Measurements from ENCODE around the gene DNAI1.

Gene DNAI1

DNA sequence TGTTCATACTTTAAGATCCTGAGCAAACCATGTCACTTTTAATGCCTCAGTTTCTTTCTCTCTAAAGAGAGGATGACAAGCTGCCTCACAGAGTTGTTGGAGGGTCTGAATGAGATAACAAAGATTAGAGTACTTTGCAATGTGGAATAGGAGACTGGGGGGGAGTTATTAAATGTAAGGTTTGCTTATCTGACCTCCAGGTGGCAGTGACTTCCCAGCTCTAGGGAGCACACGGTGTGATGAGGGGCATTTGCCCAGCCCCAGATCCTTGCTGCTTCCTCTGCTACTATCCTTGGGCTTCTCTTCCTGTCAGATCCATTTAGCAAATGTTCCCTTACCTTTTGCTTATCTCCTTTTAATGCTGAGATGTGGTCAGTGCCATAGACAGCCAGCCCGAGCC, 33.4 kb downstream of the DNAI1 start:
- DNase-seq = no peak

DNA sequence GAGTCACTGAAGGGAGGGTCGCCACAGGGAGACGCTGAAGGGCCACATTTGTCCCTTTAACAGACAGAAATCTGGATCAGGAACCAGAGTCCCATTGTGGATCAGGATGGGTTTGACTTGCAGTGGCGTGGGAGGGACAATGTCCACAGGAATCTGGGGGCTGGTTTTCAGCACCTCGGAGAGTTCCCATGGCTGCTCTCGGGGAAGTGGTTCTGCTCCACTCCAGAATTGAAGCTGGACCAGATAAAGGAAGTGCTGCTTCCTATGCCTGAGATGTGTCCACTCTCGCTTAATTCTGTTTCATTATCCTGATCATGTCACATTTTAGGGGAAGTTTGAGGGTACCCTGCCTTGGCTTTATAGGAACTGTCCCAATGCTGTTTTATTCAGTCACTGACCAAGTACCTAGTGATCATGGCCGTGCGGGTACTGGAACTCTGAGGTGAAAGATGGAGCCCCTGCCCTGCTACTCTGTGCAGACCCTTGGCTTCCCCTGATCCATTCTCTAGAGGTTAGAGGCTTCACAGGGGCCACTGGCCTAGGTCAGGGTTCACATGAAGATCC, 35.4 kb downstream of the DNAI1 start:
- DNase-seq = no peak

DNA sequence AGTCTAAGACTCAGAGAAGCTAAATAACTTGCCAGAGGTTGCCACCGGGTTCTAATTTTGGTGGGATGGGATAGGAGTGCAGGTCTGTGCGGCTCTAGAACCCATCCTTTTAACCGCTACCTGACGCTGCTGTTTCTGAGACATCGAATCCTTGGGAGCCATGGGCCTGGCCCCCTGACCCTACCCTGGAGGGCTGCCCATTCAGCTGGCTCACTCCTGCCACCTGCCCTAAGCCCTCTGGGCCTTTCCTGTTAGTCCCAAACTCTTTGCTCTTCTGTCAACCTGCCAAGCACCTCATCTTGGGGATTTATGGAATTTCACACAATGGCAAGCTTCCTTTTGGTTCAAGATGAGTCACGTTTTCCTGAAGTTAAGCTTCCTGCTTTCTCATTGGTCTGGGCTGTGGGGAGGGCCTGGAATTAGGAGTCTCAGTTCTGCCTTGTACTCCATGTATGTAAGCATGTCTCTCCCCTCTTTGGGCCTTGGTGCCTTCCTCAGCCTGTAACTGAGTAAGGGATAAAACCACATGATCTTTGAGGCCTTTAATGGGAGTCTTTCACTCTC, 37.6 kb downstream of the DNAI1 start:
- no peak for DNase-seq

DNA sequence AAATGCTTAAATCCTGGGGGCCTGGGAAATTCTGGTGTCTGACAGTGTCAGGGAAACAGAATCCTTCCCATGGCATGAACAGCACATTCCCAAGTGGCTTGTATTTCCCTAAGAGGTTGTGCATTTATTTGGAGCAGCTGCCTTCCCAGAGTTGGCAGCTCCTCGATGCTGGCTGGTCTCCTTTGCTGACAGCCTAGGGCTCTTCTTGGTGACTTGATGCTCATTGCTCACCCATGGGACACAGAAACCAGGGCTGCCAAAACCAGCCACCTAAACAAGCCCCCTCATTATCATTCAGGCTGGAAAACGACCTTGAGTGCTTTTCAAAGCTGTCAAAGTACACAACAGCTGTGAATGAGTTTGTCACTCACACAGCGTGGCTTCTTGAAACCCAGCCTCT, 39.9 kb downstream of the DNAI1 start:
- no peak for DNase-seq

DNA sequence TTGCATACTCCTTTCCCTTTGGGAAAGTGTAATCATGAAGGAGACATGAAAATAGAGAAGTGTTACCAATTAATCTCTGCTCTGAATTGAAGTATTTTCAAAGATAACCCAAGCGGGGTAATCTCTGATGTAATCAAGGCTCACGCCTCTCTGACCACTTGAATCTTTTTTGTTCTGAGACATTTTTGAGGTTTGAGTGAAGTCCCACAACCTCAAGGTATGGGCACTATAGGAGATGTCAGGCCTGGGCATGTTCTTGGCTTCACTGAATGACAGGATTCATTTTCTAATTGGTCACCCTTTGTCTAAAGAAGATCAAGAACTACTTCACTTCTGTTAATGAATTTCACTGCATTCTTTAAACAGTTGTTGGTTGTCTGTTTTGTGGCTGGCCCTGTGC, 40.5 kb downstream of the DNAI1 start:
- no peak for DNase-seq

DNA sequence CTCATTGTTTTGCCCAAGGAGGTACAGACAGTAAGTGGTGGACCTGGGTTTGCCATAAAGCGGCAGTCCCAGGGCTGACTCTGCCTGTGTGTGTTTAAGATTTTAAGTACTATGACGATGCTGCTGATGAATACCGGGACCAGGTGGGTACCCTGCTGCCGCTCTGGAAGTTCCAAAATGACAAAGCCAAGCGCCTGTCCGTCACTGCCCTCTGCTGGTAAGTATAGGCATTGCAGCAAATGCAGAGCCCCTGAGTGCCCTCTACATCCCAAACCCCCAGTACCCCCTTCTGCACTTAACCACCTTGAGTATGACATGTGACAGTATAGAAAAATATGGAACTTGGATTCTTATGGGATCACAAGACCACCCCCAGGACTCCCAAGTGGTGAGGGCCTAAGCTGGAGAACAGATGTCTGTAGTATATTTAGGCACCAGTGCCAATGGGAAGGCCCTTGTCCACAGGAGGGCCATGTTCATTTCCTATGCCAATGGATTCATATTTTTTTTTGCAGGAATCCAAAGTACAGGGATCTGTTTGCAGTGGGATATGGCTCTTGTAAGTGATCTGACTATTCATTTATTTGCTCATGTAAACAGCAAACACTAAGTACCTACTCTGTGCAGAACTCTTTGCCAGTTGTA, 42.1 kb downstream of the DNAI1 start:
- DNase-seq = peak; percentile 59 to 61

DNA sequence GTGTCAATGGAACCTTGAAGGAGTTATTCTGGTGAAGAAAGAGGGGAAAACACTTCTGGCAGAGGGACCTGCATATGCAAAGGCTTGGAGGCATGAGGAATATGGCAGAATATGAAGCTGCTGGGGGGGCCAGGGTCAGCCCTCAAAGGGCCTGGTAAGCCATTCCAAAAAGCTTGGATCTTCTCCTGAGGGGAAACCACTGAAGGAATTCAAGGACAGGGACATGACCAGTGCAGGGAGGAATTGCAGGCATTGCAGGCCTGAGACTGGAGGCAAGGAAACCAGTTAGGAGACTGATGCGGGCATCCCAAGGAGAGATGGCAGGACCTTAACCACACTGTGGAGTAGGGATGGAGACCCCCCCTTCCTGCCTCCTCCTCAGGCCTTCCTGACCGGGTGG, 42.8 kb downstream of the DNAI1 start:
- DNase-seq = no peak

DNA sequence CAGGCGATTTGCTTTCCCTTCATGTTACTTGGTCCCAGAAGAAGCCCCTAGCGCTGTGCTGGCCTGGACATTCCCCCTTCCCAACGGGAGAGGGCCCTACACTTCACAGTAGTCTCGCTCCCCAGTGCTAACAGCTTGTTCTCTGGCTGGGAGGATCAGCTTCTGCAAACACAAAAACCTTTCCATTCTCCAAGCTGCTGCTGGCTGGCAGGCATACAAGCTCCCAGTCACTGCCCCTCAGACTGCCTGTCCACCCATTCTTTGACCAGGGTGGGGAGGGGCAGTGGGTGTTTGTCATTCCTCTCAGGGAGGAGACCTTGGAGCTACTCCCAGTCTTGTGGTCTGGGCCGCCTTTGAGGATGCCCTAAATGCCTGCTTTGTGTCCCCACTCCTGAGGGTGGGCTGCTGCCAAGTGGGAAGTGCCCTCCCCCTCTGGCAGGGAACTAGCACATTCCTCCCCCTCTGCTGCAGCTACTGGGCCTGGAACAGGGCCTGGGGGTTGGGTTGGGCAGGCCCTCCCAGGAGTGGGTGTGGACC, 43.4 kb downstream of the DNAI1 start:
- DNase-seq = peak in 1 of 2 experiments; percentile 11

DNA sequence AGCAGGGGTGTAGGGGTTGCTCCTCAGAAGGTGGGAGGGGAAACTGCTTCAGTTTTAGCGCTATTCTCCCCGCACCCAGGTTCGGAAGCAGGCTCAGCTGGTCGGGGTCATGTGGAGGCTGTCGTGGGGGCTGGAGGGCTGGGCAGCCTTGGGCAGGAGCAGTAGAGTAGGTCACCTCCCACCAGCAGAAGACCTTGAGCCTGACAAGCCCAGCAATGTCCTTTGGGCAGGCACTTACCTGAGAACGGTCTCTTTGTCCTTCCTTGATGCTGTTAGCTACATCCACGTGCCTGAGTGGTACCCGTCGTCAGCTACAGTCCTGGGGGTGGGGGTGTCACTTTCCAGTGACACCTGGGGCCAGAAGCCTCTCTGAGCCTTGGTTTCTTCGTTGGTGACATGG, 43.9 kb downstream of the DNAI1 start:
- DNase-seq = no peak

DNA sequence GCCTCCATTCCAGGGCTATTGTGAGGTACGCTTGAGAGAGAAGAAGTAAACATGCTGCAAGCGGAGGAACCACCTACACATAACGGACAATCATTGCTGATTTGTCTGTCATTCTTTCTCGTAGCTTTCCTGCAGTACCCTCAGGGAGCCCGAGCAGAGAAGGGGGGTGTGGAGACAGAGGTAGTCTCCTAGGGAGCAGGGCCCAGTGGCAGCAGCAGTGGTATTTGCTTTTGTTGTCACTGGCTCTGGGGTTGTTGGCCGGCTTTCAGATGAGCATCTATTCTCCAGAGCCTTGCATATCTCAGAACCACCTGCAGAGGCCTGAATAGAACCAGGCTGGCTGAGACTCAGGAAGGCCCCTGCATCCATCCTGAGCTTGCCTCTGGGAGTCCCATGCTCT, 44.3 kb downstream of the DNAI1 start:
- DNase-seq = no peak

DNA sequence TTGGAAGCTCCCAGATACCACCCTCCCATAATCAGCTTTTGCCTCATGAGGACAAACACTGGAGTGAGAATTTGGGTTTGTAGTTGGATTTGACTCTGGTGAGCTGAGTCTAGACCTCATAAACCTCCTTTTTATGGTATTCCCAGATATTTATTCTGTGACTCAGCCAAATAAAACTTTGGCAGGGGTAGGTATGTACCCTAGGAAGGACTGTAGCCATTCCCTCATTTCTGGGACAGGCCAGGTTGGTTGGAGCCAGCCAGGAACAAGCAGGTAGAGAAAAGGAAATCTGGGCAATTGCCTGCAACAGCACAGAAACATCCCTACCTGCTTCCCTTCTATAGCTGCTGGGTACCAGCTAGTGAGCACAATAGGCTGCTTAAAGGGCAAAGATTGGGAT, 44.8 kb downstream of the DNAI1 start:
- DNase-seq = no peak

DNA sequence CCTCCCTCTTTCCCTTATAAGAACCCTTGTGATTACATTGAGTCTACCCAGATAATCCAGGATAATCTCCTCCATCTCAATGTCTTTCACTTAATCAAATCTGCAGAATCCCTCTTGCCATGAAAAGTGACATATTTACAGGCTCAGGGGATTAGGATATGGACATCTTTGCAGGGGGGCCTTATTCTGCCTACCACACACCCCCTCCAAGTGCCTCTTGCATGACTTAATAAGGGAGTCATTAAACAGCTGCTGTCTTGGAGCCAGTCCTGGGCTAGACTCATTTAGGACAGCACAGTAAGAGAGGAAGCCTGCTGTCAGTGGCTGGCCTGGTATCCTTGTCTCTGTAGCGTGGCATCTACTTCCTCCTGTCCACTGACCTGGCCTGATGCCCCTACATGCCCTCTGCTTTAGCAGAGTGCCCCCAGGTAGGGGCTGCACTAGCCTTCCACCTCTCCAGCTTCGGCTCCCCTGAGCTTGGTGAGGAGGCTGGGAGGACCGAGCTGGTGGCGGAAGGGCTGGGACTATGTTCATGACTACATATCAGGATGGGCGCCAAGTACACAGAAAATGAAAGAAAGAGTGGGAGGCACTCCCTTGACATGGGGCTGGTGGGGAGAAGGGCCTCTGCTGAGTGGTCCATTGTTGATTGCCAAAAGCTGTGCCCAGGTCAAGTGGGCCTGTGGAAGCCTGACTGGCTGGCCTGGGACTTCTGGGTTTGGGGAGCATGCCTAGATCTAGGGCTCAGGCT, 46.9 kb downstream of the DNAI1 start:
- no peak for DNase-seq

DNA sequence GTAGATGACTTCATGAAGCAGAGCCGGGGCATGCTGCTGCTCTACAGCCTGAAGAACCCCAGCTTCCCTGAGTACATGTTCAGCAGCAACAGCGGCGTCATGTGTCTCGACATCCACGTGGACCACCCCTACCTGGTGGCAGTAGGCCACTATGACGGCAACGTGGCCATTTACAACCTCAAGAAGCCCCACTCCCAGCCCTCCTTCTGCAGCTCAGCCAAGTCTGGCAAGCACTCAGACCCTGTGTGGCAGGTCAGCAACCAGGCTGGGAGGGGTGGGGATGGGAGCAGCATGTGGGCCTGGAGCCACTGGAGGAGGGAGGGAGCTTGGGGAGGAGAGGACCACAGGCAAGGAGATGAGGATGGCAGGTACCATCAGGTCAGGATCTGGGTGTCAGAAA, 48.0 kb downstream of the DNAI1 start:
- DNase-seq = no peak

DNA sequence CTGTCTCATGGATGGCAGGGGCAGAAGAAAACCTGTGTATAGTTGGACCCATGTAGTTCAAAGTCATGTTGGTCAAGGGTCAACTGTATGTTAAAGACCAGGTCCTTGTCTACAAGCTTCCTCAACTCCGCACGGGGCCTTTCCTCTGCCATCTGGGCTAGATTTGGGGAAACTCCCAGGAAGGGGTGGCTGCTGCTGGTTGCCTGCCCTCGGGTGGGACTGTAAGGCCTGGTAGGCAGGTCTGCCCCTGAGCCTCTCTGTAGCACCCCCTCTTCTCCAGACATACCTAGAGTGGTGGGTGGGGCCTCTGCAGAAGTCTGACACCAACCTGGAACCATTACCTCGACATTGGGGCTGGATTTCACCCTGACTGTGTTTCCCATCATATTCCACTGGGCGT, 49.0 kb downstream of the DNAI1 start:
- DNase-seq = no peak

DNA sequence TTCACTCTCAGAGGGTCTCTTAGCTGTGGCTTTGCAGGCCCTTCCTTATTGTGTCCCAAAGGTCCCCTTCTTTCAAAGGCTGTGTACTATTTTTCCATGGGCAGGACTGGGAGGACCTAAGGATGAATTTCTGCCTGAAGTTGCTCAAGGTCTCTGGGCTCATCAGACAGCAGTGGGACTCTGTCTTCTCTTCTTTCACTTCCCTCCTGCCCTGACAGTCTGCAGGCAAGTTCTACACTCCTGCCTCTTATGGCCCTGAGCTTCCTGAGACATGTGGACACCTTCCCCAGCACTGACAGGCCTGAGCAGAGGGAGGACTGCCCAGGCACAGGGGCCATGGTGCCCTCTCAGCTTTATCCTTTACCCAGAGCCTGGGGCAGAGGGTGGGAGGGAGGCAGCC, 49.4 kb downstream of the DNAI1 start:
- DNase-seq = no peak

DNA sequence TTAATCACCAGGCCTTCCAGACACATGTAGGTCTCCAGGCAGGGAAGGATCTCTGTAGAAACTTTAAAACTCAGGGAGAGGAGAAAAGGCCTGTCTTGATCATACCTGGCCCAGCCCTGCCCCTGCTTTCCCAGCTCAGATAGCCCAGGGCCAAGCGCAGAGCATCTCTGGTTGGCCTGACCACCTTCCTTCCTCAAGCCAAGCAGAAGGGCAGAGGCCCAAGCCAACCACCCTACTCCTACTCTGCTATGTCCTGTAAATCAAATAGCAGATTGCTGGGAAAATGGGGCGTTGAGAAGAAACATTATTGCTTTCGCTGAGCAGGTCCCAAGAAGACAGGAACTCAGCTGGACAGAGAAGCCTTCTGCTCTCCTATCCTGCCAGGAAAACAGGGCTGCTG, 49.9 kb downstream of the DNAI1 start:
- DNase-seq = no peak

DNA sequence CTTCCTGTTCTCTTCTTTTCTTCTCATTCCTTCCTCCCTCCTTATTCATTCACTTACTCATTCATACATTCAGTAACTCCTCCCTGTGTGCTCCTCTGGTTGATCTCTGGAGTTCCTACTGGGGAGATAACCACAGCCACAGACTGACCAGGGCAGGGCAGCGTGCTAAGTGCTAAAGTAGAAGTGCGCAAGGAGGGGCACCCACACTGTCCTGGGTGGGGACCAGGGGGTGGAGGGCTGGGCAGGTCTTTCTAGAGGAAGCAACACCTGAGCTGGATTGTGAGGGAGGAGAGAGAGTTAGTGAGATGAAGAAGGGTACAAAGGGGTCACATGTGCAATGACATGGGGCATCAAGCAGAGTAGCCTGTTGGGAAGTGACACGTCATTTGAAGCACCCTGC, 50.3 kb downstream of the DNAI1 start:
- DNase-seq = no peak

DNA sequence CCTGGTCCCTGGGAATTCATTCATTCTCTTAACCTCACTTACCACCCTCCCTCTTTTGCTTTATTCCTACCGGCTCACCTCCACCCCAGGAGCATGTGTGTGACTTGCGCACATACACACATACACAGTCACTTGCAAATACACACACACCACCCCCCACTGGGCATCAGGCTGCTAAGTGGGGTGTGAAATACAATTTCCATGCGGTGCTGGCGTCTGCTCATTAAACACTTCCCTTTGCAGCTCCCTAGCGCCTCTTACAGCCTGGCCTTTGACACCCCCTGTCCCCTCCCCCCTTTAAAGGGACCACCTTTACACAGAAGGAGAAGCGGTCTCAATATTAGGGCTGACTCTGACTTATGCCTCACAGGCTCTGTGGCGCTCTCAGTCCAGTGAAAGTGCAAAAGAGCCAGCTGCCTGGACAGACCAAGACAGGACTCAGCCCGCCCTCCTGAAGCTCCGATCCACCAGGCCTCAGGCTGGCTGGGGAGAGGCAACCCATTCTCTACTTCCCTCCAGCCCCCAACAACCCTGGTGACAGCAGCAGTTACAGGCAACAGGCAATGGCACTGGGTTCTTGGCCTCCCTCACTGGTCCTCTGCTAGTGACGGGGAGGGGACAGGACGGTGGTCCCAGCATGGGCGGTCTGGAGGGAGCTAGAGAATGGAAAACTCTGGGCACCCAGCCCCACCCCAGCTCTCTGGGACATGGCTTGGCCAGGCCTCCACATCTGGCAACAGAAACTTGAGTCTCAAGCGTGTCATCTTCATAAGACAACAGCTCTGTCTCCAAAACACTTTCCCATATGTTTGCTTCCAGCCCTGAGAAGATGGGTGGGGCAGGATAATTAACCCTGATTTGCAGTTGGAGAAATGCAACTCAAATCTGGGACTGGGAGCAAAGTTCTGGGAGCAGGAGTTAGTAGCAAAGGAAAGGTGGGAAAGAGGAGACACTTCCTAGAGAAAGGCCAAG, 52.2 kb downstream of the DNAI1 start:
- DNase-seq = peak; percentile 30 to 56

DNA sequence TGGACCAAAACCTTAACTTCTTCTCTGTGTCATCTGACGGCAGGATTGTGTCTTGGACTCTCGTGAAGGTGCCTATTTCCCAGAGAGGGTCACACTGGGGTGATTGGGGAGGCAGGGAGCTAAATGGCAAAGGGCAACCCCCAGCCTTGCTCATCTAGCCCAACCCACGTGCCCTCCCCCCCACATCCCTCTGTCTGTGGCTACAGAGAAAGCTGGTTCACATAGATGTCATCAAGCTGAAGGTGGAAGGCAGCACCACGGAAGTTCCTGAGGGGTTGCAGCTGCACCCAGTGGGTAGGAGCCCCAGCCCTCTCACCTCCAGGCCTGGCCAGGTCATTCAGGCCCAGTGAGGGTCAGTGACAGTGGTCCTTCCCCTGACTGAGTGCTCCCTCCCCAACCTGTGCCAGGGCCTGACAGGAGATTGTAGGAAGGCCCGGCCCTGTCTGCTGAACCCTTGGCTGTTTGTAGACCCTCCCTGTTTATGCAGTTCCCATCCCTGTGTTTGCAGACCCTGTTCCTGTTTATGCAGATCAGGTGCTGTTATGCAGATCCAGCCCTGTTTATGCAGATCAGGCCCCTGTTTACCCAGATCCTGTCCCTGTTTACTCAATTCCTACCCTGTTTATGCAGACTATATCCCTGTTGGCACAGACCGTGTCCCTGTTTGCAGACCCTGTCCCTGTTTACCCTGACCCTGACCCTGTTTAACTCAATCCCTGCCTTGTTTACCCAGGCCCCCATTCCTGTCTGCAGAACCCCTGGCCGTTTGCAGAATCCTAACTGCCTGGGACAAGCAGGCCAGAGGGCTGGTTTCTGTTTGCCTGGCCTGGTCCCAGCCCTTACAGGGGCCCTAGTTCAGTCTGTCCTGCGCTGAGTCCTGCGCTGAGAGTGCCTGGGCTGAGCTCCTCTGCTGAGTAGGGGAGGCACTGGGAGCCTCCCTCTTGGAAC, 53.8 kb downstream of the DNAI1 start:
- DNase-seq = no peak

DNA sequence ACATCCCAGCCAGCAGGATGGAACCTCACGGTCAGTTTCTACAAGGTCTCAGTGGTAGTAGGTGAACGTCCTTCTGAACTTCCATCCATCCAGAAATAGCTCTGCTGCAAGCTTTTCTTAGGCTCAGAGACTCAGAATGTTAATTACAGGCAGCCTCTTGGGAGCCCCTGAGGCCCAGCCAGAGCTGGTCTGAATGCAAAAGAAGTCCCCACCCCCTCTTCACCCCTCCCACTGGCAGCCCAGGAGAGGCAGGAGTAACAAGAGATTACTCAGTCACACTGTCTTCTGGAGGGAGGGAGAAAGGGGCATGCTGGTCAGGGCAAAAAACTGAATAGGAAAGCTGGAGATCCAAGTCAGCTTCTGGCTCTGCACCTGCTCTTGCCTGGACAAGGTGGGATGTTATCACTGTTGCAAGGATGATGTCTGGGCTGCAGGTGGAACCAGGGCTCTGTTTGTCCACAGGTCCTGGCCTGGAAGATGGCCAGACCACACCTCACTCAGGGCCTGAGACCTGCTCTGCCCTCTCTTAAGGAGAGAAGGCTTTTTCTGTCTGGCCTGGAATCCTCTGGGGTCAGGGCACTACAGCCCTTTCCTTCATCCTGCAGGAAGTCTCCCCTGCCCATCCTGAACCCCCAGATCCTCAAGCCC, 55.1 kb downstream of the DNAI1 start:
- no peak for DNase-seq

DNA sequence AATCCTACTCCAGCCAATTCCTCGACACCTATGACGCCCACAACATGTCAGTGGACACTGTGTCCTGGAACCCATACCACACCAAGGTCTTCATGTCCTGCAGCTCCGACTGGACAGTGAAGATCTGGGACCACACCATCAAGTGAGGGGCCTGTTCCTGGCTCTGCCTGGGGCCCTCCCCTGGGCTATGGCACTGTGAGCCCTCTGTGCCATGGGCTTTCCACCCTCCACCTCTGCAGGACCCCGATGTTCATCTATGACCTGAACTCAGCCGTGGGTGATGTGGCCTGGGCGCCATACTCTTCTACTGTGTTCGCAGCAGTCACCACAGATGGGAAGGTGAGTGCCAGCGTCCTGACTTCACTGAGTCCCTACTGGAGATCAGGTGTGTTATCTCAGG, 55.8 kb downstream of the DNAI1 start:
- no peak for DNase-seq

Measured in NCI-H2081 (cell line).